GM10847 (cell line): ENCODE data around the gene TRAF3IP3.

ENCODE experiments used
- POLR2A ChIP-seq: IDR thresholded peaks from 2 replicates; pipeline ENCODE4 v1.6.1; 2011; ENCODE audit not compliant: insufficient read length; ENCODE audit errors: extremely low read depth

The TRAF3IP3 gene

DNA sequence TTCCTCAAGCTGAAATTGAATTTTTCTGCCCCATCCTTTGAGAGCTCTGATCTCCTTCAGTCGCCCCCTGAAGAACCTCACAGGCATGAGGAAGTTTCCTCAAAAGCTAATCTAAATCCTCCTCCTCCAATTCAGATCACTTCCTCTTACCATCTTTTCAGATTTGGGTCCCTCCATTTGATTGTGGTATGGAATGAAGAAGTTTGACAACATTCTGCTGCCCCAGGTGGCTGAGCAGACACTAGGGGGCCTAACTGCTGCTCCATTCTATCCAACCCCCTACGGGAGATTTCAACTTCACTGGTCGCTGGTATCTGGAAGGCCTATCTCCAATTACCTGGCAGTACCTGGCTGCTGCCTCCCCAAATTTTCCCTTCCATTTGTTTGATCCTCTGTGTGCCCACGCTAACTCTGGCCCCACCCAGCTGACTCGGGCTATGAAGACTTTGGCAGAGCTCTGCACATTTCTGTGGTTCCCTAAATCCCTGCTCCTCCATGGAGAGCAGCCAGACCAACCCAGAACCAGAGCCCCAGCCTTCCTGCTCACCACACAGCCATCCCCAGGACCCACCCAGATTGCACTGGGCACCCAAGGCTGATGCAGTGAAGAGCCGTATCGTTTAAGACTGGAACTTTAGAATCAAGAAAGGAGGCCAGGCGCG is 42.3 kb downstream of the TRAF3IP3 start:
- TF ChIP-seq POLR2A, result no peak

DNA sequence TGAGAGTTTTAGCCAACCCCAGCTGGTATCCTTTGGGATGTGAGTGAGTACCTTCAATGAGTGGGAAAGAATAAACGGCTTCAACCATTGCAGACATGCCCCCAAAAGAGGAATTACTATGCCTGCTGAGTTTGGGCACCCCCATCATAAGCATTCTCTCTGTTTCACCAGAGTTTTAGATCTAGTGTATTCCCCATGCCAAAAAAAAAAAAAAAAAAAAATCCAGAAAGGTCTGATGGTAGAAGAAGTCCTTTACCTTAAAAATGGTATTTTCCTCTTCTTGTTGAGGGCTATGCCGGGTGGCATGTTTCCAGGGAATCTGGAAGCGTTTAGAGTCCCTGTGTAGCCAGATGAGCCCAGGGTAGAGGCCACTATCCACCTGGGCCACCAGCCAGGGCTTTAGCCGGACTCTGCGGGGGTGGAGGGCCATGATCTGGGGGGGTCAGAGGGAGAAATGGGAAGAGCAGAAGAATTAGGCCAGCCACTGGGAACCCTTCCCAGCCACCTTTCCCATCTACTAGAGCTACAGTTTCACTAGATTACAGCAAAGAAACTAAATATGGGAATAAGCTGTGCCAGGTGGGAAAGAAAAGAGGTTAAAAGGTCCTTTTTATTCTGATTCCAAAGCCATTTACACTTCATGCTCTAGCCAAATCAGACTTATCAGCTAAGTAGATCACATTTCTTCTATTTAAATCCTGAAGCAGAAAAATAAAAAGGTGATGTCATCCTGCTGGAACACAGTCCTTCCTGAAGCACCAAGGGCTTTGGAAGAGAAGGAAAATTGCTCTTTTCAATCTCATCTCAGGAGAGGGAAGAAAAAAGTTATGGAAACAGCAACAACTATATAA is 45.4 kb downstream of the TRAF3IP3 start:
- TF ChIP-seq POLR2A, result no peak

DNA sequence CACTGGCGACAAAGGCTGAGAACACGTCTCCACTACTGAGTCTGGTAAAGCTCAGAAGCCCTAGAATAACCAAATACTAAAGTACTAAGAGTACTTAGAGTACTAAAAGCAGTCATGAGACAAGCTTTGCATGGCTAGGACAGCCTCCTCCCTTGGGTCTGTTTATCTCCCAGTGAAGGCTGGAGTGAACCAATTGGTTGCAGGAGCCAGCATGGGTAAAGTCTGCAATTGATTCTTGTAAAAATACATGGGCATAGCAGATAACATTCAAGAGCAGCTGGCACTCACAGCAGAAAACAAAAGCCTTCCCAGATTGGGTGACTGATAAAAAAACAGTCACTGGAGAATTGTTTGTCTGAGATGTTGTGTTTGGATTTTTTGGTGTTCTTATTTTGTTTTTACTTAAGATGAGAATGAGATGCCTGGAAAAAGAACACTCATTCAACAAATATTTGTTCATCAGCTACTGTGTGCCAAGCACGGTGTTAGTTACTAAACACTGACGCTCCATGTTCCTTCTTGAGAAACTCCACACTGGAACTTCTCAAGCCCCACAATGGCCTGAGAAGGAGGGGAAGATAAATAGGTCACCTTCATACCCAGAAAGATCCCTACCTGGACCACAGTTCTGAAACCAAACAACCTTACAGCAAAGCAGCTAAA is 46.4 kb downstream of the TRAF3IP3 start:
- TF ChIP-seq POLR2A, result no peak

DNA sequence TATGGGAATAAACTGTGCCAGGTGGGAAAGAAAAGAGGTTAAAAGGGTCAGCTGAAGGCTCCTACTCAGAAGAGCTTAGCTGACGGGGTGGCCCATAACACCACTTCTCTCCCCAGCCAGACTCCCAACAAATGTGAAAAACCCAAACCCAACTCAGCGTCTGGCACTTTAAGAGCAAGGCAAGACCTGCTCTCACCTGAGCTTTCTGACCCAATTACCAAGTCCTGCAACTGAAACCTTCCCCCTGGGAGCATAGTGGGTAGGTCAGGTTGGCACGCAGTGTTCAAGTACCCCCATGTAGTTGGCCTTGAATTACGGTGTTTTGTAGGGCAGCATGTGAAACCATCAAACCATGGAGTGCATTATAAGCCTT is 46.9 kb downstream of the TRAF3IP3 start:
- TF ChIP-seq POLR2A, result no peak

DNA sequence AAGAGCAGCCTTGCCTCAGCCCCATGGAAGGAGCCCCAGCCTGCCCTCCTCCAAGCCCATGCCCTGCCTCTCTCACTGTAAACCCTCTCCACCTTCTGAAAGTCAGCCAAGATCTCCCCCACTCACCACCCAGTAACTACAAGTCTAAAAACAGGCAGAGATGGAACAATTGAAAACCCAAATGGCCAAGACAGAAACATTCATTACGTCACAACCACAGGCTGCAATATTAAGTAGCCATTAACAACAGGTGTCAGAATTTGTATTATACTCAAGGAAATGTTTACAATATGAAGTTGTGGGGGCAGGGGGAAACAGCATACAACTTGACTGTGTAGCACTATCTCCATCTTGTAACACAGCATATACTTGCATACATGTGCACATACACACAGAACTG is 47.7 kb downstream of the TRAF3IP3 start:
- no peak for TF ChIP-seq POLR2A

DNA sequence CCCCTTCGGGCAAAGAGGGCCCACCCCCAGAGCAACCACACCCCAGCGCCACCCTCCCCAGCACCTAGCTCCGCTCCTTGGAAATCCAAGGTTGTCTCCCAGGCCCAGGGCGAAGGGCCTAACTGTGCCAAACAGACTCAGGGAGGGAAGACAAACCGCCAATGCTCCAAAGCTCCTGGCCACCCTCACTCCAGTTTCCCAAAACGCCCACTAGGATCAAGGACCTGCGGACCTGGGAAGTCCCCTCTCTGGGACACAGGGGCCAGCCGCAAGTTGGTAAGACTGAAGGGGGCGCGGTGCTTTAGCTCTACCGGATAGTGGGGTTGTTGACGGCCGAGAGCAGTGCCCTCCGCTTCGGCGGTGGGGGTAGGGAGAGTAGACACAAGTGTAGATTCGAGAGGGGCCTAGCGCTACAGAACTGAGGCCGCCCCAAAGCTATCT is 49.5 kb downstream of the TRAF3IP3 start:
- TF ChIP-seq POLR2A, result no peak

DNA sequence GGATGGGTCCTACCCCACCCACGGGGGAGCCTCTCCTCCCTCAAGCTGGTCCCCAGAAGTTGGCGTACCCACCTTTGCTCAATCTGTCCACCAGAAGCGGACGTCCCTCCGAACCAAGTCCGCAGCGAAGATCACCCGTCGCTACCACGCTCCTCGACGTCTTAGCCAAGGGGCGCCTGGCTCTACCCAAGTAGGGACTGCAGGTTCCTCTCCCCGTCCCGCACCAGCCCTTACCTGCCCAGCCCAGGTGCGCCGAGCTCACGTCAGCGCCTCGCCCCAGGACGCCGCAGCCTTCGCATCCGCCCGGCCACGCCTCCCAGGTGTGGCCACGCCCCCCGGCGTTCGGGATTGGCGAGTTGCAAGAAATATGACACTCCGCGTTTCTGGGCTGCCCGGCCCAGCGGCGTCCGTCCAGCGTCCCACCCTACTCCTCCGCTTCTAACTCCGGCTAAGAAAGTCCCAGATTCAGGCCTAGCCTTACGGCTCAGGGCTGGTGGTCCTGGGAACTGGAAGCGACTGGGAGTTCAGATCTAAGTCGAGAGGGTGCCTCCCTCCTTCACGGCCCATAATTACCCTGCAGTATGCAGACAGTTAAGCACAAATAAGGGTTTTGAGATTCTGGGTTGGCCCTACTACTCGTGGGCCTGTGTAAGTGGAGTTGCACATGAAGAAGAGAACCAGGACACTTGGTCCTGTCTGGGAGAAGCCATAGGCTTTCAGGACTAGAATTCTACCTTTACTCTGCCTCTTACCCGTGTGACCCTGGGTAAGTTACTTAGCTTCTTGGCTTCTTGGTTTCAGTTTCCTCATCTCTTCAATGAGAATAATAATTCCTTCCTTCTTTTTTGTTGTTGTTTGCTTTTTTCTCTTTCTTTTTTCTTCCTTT is 50.3 kb downstream of the TRAF3IP3 start, which contains the start of gene IRF6:
IRF6 (minus strand) TSS at position 268 of the 886 bp plus-strand sequence. CDS start 4,729 bp downstream, outside the sequence.
- no peak for TF ChIP-seq POLR2A

DNA sequence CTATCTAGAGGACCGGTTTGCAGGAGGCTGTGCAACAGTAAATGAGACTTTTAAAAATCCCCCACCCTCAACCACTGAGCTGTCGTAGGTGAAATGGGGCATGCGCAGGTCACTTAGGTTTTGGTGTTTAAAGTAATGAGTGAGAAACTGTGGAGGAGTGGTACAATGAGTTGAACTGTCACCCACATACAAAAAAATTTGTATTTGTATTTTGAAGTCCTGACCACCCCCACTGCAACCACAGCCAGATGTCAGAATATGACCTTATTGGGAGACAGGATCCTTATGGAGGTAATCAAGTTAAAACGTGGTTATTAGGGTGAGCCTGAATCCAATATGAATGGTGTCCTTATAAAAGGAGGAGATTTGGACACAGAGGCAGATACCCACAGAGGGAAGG is 51.7 kb downstream of the TRAF3IP3 start:
- no peak for TF ChIP-seq POLR2A

DNA sequence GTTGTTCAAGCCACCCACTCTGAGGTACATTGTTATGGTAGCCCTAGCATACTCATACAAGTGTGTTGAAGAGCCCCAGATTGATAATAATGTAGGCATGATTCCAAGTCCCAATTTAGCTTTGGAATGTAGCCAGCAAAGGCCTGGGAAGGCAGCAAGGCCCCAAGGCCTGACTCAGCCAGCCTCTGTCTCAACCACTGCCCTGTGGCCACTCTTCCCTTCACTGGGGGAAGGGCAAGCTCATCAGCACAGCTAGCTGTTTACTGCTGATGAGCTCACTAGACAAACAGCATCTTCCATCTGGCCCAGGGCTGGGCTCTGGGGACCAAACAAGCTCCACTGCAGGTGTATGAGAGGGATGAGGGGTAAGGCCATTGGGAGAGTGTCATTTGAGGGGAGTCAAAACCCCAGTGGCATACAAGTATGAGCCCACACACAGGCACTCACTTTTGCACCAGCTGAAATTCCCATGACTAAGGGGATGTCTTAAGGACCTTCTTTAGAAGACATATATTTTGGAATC is 52.3 kb downstream of the TRAF3IP3 start:
- TF ChIP-seq POLR2A, result no peak

DNA sequence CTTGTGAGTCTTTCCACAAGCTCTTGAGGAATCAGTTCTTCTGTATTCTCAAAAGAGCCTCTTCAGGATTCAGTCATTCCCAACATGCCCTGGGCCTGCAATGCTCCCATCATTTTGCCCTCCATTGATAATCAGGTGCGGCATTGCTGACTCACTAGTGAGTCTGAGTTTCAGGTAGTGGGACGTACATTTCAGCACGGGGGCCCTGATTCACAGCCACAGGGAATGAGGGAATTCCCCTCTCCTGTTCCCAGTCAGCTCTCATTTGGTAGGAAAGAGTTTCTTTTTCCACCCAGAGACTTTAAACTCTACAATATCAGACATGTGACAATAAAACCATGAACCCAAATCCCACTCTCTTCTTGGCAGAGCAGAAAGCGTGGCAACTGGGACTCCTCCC is 53.8 kb downstream of the TRAF3IP3 start:
- no peak for TF ChIP-seq POLR2A

DNA sequence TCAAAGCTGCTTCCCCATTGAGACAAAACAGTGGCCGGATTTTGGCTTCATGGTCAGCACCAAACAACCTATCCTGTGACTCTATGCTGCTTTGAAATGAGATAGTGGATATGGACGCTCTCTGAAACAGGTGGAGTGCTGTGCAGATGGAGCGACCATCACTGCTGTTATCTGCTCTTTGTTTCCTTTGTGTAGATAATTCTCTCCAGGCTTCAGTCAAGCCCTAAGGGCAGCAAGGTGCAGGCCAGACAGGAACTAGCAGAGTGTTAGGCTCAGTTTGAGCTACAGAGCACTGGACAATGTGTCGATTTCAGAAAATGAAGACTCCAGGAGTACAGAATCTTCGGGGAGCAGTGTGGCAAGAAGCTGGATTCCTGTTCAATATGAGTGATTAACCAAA is 54.9 kb downstream of the TRAF3IP3 start:
- no peak for TF ChIP-seq POLR2A

DNA sequence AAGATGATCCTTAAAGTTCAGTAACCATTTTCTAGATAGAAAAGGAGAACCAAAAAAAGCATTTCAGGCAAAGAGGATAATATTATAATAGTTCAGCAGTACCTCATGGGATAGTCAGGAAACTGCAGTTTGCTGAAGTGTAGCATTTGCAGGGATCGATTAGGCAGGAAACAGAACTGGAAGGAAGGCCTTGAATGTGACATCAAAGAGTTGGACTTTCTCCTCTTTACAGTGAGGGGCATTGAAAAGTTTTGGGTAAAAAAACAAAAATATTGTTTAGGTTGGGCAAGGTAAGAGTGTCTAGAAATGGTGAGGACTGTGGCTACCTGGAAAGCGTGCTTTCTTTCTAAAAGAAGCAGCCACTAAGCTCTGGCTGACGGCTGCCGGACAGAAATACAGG is 58.0 kb downstream of the TRAF3IP3 start:
- no peak for TF ChIP-seq POLR2A

DNA sequence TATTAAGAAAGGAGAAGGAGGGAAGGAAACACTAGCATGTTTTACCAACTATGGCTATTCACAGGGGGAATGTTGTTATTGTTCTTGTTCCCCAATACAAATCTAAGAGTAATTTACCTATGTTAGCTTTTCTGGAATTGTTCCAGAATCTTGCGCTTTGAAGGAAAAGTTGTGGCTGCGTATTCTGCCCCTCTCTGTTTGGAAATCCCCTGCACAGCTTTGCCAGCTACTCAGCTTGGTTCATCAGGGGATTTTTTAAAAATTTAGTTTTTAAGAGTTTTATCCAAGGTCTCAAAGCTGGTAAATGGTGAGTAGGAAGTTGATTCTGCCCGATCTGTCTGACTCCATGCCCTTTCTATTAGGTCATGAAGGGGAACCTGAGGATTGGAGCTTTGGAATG is 59.6 kb downstream of the TRAF3IP3 start:
- TF ChIP-seq POLR2A, result no peak

DNA sequence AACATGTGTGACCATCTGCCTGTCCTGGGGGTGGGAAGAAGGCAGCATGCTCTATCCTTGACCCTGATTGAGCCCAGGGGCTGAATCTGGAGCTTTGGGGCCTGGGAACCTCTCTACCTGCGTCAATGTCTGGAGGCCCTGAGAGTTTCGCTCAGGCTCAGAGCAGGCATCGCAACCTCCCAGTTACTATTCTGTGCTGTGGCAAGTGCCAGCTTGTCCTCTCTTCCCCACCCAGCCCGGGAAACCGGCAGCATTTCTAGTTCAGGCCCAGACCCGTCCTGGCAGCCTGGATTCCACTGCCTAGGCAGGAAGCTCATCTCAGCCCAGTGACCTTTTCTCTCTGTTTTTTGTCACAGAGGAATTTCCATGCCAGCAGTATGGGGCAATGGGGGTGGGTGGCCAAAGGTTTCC is 60.1 kb downstream of the TRAF3IP3 start:
- TF ChIP-seq POLR2A, result no peak

DNA sequence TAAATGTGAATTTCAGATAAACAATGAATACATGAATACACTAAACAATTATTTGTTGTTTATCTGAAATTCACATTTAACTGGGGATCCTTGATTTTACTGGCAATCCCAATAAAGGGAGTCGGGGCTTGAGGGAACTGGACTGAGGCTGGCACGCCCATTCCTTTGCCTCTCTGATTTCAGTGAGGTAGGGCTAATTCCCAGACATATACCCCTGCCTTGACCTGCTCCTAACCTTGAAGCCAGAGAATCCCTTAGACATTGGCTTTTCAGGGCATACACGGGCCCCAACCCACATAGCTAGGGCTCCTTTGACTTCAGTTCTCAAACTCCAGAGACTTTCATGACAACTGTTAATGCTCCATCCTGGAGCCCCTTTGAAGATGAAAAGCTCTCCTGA is 61.1 kb downstream of the TRAF3IP3 start:
- TF ChIP-seq POLR2A, result no peak

DNA sequence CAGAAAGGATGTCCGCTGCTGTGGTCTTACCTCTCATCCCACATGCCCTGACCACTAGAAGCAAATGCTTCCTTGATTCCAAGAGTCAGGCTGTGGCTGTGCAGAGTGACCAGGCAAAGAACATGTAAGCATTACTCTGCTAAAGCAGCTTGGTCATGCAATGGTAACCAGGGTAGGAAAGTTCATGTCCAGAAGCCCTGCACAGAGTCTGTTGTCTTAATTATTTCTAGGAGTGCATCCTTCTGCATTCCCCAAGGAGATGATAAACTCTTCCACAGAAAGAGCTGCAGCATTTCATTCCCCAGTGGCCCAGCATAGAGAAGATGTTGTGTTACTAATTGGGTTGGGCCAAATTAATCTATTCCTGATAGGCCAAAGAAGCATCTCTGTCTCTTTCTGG is 61.8 kb downstream of the TRAF3IP3 start:
- no peak for TF ChIP-seq POLR2A
